Calu3 (cell line): ENCODE data around the gene DLEC1. TPM values are rescaled to one million over a fixed set of nuclear protein-coding genes. Genes with fewer than 3 reads are reported as not detected.

Source experiments
- BruUV-seq: library from RNA; stranded (reverse); fragments of 400-500 nt; replicated peaks from 2 replicates; lab custom pipeline; 2021; lab: Mats Ljungman, UMichigan
- CTCF ChIA-PET: fragments of 300-600 bp; sonication (Branson Sonifier 250); formaldehyde crosslinking; loops from one replicate; lab custom pipeline; 2022; ENCODE audit warnings: antibody characterized with exemption; lab: Charles Lee
- DNase-seq: peaks from one replicate; pipeline ENCODE4 v3.0.0; 2022
- H3K27ac Mint-ChIP-seq: one replicate; pipeline ENCODE4 v1.8.0; 2022; ENCODE audit warnings: mixed read lengths; ENCODE audit not compliant: unreplicated experiment
- H3K27me3 Mint-ChIP-seq: one replicate; pipeline ENCODE4 v1.8.0; 2022; ENCODE audit warnings: mixed read lengths; ENCODE audit not compliant: unreplicated experiment
- H3K36me3 Mint-ChIP-seq: one replicate; pipeline ENCODE4 v1.8.0; 2022; ENCODE audit warnings: mild to moderate bottlenecking, moderate library complexity, mixed read lengths; ENCODE audit not compliant: insufficient read depth, unreplicated experiment
- H3K4me1 Mint-ChIP-seq: one replicate; pipeline ENCODE4 v1.8.0; 2022; ENCODE audit warnings: mild to moderate bottlenecking, low read depth, mixed read lengths; ENCODE audit not compliant: unreplicated experiment
- H3K4me3 Mint-ChIP-seq: one replicate; pipeline ENCODE4 v1.8.0; 2022; ENCODE audit warnings: mild to moderate bottlenecking, low read depth, moderate library complexity, mixed read lengths; ENCODE audit not compliant: unreplicated experiment
- H3K9me3 Mint-ChIP-seq: one replicate; pipeline ENCODE4 v1.8.0; 2022; ENCODE audit warnings: low read depth, mixed read lengths; ENCODE audit not compliant: unreplicated experiment
- intact Hi-C: fragments of 100-400 bp; cut with micrococcal nuclease; formaldehyde crosslinking; loops from one replicate; pipeline ENCODE4 v1.10.0; 2022; ENCODE audit not compliant: unreplicated experiment
- total RNA-seq: library from RNA; stranded (reverse); gene quantifications from 2 replicates; pipeline ENCODE4 v1.2.3, GENCODE V29; 2022
- TF ChIP-seq, protein P1 (sequence below): fragments of 200-600 bp; IDR thresholded peaks from one replicate; pipeline ENCODE4 v1.8.0; 2022; ENCODE audit warnings: antibody characterized with exemption; ENCODE audit not compliant: unreplicated experiment

DLEC1 gene
- total RNA-seq, 1 experiment from 2014 or later = 0.28 TPM

DNA sequence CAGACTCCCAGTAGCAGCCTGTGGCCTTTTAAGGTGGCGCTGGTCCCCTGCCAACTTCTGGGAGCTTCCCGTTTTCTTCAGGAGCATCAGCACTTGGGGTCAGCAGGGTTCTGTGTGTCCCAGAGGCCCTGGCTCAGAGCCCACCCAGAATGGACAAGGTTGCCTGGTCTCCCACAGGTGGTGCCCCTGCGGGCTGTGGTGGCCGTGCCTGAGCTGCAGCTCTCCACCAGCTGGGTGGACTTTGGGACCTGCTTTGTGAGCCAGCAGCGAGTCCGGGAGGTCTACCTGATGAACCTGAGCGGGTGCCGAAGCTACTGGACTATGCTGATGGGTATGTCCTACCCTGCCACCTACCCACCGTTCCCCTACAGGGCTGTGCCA is 82.4 kb downstream of the DLEC1 start:
- TF ChIP-seq, protein P1, sequence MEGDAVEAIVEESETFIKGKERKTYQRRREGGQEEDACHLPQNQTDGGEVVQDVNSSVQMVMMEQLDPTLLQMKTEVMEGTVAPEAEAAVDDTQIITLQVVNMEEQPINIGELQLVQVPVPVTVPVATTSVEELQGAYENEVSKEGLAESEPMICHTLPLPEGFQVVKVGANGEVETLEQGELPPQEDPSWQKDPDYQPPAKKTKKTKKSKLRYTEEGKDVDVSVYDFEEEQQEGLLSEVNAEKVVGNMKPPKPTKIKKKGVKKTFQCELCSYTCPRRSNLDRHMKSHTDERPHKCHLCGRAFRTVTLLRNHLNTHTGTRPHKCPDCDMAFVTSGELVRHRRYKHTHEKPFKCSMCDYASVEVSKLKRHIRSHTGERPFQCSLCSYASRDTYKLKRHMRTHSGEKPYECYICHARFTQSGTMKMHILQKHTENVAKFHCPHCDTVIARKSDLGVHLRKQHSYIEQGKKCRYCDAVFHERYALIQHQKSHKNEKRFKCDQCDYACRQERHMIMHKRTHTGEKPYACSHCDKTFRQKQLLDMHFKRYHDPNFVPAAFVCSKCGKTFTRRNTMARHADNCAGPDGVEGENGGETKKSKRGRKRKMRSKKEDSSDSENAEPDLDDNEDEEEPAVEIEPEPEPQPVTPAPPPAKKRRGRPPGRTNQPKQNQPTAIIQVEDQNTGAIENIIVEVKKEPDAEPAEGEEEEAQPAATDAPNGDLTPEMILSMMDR = no peak
- Mint-ChIP-seq H3K4me1 (peaks cover 9% of the 10 kb centered on the region), H3K4me3 (no peak overlapping the region), H3K27me3 (no peaks in the 10 kb centered on the region), H3K9me3 (no peaks in the 10 kb centered on the region), H3K36me3 (peaks cover 56% of the 10 kb centered on the region), H3K27ac (no peak overlapping the region)
- CTCF ChIA-PET = no interaction called here
- BruUV-seq = no TSS peak
- no peak for DNase-seq
- intact Hi-C loops = no loop called here

DNA sequence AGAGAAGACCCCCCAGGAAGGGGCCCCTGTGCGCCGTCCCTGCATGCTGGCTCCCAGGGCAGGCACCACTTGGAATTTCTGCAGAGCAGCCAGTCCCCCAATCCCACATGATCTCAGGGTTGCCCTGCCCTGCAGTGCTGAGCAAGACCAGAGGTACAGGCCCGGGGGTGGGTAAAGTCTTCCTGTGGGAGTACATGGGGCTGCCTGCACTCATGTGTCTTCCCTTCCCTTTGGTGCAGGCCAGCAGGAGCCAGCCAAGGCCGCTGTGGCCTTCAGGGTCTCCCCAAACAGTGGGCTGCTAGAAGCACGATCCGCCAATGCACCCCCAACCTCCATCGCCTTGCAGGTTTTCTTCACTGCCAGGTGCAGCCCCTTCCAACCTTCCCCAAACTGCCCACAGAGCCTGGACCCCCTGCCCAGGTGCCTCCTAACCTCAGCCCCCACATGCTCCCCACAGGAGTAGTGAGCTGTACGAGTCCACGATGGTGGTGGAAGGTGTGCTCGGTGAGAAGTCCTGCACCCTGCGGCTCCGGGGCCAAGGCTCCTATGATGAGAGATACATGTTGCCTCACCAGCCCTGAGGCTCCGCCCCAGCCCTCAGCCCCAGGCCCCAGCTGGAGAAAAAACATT is 82.9 kb downstream of the DLEC1 start:
- H3K36me3 Mint-ChIP-seq = peaks cover 56% of the 10 kb centered on the region

DNA sequence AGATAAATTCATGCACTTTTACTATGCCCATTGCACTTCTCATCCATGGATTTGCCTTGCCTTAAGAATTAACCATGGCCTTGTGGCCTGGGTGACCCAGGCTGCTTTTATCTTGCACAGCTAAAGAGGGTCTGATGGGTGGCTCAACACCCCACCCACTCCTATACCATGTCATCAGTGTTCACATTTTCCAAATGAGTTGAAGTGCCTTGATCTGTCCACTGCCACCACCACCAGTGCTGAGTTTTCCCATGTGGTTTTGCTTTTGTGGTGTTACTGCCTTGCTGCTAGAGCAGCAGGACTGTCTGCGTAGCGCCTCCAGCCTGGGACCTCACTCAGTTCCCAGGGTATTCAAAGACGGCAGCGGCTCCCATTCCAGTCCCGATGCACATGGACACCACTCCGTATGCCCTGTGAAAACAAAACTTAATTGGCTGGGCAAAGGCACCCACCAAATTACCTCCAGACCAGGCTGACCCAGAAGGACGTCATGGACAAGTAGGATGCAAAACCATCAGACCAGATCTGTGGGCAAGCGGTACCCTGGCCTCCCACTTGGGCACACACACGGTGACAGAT is 83.8 kb downstream of the DLEC1 start:
- TF ChIP-seq, protein P1 = no peak
- DNase-seq = no peak
- intact Hi-C loops = no loop called here
- H3K9me3 Mint-ChIP-seq = no peaks in the 10 kb centered on the region
- H3K4me3 Mint-ChIP-seq = no peak overlapping the region
- CTCF ChIA-PET = no interaction called here
- peaks cover 59% of the 10 kb centered on the region for H3K36me3 Mint-ChIP-seq
- no TSS peak for BruUV-seq
- H3K27me3 Mint-ChIP-seq = no peaks in the 10 kb centered on the region
- no peak overlapping the region for H3K27ac Mint-ChIP-seq
- peaks cover 8% of the 10 kb centered on the region for H3K4me1 Mint-ChIP-seq

More for the DNA sequence above, 82.9 kb downstream of the DLEC1 start:
- DNase-seq = no peak
- H3K4me3 Mint-ChIP-seq = no peak overlapping the region
- TF ChIP-seq, protein P1 = no peak
- no peak overlapping the region for H3K27ac Mint-ChIP-seq
- CTCF ChIA-PET = no interaction called here
- H3K9me3 Mint-ChIP-seq = no peaks in the 10 kb centered on the region
- intact Hi-C loops = no loop called here
- no TSS peak for BruUV-seq
- peaks cover 9% of the 10 kb centered on the region for H3K4me1 Mint-ChIP-seq
- no peaks in the 10 kb centered on the region for H3K27me3 Mint-ChIP-seq

DNA sequence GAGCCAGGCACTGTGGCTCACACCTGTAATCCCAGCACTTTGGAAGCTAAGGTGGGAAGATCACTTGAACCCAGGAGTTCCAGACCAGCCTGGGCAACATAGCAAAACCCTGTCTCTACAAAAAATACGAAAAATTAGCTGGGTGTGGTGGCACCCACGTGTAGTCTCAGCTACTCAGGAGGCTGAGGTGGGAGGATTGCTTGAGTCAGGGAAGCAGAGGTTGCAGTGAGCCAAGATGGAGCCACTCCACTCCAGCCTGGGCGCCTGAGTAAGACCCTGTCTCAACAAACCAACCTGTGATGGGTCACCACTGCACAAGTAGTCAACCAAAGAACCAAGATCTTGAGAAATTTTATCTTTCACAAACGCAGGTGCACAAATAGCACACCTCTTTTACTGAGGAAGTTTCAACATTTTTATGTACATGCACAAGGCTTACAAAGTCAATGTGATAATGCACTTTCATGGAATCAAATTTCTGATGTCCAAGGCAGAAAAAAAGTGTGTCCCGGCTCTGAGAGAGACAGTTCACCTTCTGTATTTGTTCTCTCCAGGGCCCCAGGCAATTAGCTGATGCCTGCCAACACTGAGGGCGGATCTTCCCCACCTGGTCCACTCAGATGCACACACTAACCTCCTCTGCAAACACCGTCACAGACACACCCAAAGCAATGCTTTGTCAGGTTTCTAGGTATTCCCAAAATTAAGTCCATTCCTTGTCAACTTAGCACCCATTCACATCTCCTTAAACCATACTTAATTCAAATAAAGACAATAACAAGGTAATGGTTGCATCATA is 85.5 kb downstream of the DLEC1 start:
- CTCF ChIA-PET = interaction anchor here (1.0 kb wide), 1 partner anchor 27 kb away, joined by 3 read pairs; no protein-coding TSS in a partner anchor
- no peak overlapping the region for H3K4me3 Mint-ChIP-seq
- H3K4me1 Mint-ChIP-seq = no peaks in the 10 kb centered on the region
- no TSS peak for BruUV-seq
- H3K36me3 Mint-ChIP-seq = peaks cover 54% of the 10 kb centered on the region
- H3K27ac Mint-ChIP-seq = peak overlapping the region; percentile 37
- TF ChIP-seq, protein P1 = no peak
- intact Hi-C loops = no loop called here
- H3K9me3 Mint-ChIP-seq = no peaks in the 10 kb centered on the region
- no peak for DNase-seq
- no peaks in the 10 kb centered on the region for H3K27me3 Mint-ChIP-seq
